Pulmonary artery endothelial cell (primary cell): ENCODE data around the gene SUMO3. TPM values are rescaled to one million over a fixed set of nuclear protein-coding genes. Genes with fewer than 3 reads are reported as not detected.

Source experiments
- DNase-seq: peaks from one replicate; pipeline ENCODE4 v3.0.0-alpha.2; 2011; ENCODE audit warnings: low read depth, low spot score
- total RNA-seq: library from RNA; depleted of rRNA; stranded (reverse); fragments of >200 nt; gene quantifications from 2 replicates; pipeline ENCODE4 v1.2.3, GENCODE V29; 2014

Gene SUMO3
- total RNA-seq, 1 donor from 2014 or later = 113 TPM

- no peak for DNase-seq
Observed at GRCh38 chr21:44804762-44805161, 13.1 kb downstream of the SUMO3 start.

GRCh38 chr21:44803651-44804050 is 14.2 kb downstream of the SUMO3 start:
- DNase-seq = no peak

GRCh38 chr21:44802396-44803153 is 15.3 kb downstream of the SUMO3 start:
- no peak for DNase-seq

- DNase-seq = no peak
Observed at GRCh38 chr21:44801468-44802395, 16.1 kb downstream of the SUMO3 start, which contains the start of gene UBE2G2. TSS of gene UBE2G2 (minus strand) at chr21:44801820. CDS start at chr21:44801748, 72 bp downstream.

GRCh38 chr21:44800971-44801467 is 16.8 kb downstream of the SUMO3 start:
- DNase-seq = no peak

- DNase-seq = no peak
Observed at GRCh38 chr21:44800103-44800502, 17.8 kb downstream of the SUMO3 start.

GRCh38 chr21:44799646-44800045 is 18.2 kb downstream of the SUMO3 start:
- no peak for DNase-seq

- no peak for DNase-seq
Observed at GRCh38 chr21:44797775-44798174, 20.1 kb downstream of the SUMO3 start.

- no peak for DNase-seq
Observed at GRCh38 chr21:44795342-44795741, 22.5 kb downstream of the SUMO3 start.

- DNase-seq = no peak
Observed at GRCh38 chr21:44793592-44794374, 24.1 kb downstream of the SUMO3 start.

- DNase-seq = no peak
Observed at GRCh38 chr21:44792702-44793591, 24.9 kb downstream of the SUMO3 start.

- no peak for DNase-seq
Observed at GRCh38 chr21:44791993-44792392, 25.9 kb downstream of the SUMO3 start.

- no peak for DNase-seq
Observed at GRCh38 chr21:44791246-44791645, 26.6 kb downstream of the SUMO3 start.

- no peak for DNase-seq
Observed at GRCh38 chr21:44790368-44790767, 27.5 kb downstream of the SUMO3 start.

GRCh38 chr21:44789880-44790279 is 28.0 kb downstream of the SUMO3 start:
- DNase-seq = no peak

GRCh38 chr21:44785620-44786335 is 32.1 kb downstream of the SUMO3 start:
- no peak for DNase-seq

- DNase-seq = no peak
Observed at GRCh38 chr21:44784810-44785209, 33.1 kb downstream of the SUMO3 start.

- no peak for DNase-seq
Observed at GRCh38 chr21:44783020-44783696, 34.7 kb downstream of the SUMO3 start.
